Aorta (tissue), 5 donors: ENCODE results near the gene SCMH1. TPM values are rescaled to one million over a fixed set of nuclear protein-coding genes. Genes with fewer than 3 reads are reported as not detected.
"Not testable (repeated sequence)": the region's sequence is repeated elsewhere in the genome, so short reads cannot be mapped to it uniquely, and the experiment has no call there.

Experiments used
- ATAC-seq: fragments of 200-7000 bp; cut with Tn5 transposase; one replicate; pipeline ENCODE4 v1.9.1; 2022; ENCODE audit warnings: moderate library complexity; ENCODE audit not compliant: low FRiP score
- DNase-seq, 2 donors: peaks; one replicate each; pipeline ENCODE4 v3.0.0-alpha.2; 2020
- H3K27ac ChIP-seq, 2 donors: one replicate each; pipeline ENCODE4 v1.5.1; 2013; ENCODE audit warnings: low read length in 2 of 2, mild to moderate bottlenecking in 2 of 2, moderate library complexity in 2 of 2, control low read depth in 1 of 2, inconsistent platforms in 1 of 2, low read depth in 1 of 2
- H3K27me3 ChIP-seq, 2 donors: one replicate each; pipeline ENCODE4 v1.6.1; 2013; ENCODE audit warnings: control low read depth in 1 of 2, low read length in 1 of 2, mild to moderate bottlenecking in 1 of 2, moderate library complexity in 1 of 2; ENCODE audit not compliant: insufficient read depth in 2 of 2, control insufficient read depth in 1 of 2
- H3K36me3 ChIP-seq, 2 donors: one replicate each; pipeline ENCODE4 v1.6.1; 2013; ENCODE audit warnings: control low read depth in 1 of 2, low read length in 1 of 2, mild to moderate bottlenecking in 1 of 2; ENCODE audit not compliant: insufficient read depth in 2 of 2, control insufficient read depth in 1 of 2
- H3K4me1 ChIP-seq, 2 donors: one replicate each; pipeline ENCODE4 v1.6.1; 2013; ENCODE audit warnings: low read length in 2 of 2, control low read depth in 1 of 2, mild to moderate bottlenecking in 1 of 2, moderate library complexity in 1 of 2; ENCODE audit not compliant: insufficient read depth in 2 of 2, control insufficient read depth in 1 of 2
- H3K4me3 ChIP-seq, 2 donors: one replicate each; pipeline ENCODE4 v1.5.1; 2013; ENCODE audit warnings: low read length in 2 of 2, control low read depth in 1 of 2, mild to moderate bottlenecking in 1 of 2
- H3K9me3 ChIP-seq: one replicate; pipeline ENCODE4 v1.6.1; 2013; ENCODE audit warnings: mild to moderate bottlenecking, low read length; ENCODE audit not compliant: control insufficient read depth
- WGBS, 2 donors: extraction: QIAGEN DNeasy Blood & Tissue Kit; methylation state at CpG; one replicate each; pipeline ENCODE4 v1.1.7; 2013; 5-methylcytosine and 5-hydroxymethylcytosine counted together
- intact Hi-C, 2 donors: fragments of 100-400 bp; cut with DNase I; formaldehyde crosslinking; loops; one replicate each; pipeline versions ENCODE4 v1.14.2 to v1.15.0; 2022
- polyA plus RNA-seq, 2 donors: library from polyadenylated mRNA; stranded (reverse); fragments of 200-250 nt; gene quantifications; one replicate each; pipeline ENCODE4 v1.2.3, GENCODE V29; 2013
- total RNA-seq, 2 donors: library from RNA; stranded (reverse); fragmentation: NEBNext Ultra II Directional; extraction: Animal tissue kit (Norgen Biotek cat#: 25700); gene quantifications; one replicate each; pipeline ENCODE4 v1.2.1, GENCODE V29; 2021
- donor health status: healthy with polysubstance abuse.
- donor health status: Bipolar disorder and iron deficiency.
- donor health status: DM: no; HTN: no; CAD: no.
- donor health status: DM: no; HTN: no; CAD: no.
- donor health status: DM: yes; HTN: yes; CAD: no.

SCMH1 gene
- total and polyA plus RNA-seq, 4 donors: 36.2 to 60.7 (median 47.4) TPM

- no peaks in the 10 kb centered on the region for H3K36me3 ChIP-seq
- no peaks in the 10 kb centered on the region for H3K27me3 ChIP-seq
- H3K27ac ChIP-seq: no peak overlapping the region
- H3K4me3 ChIP-seq: no peak overlapping the region
- no peak for ATAC-seq
- DNase-seq: no peak
- no peaks in the 10 kb centered on the region for H3K9me3 ChIP-seq
- peaks cover 2% of the 10 kb centered on the region in 2 donors for H3K4me1 ChIP-seq
- intact Hi-C loops: no loop called here
These were observed 26.5 kb downstream of the SCMH1 start for GRCh38 chr1:41215623-41216022.

GRCh38 chr1:41213341-41213740 is 28.8 kb downstream of the SCMH1 start:
- H3K9me3 ChIP-seq: no peaks in the 10 kb centered on the region
- DNase-seq (no peak), ATAC-seq (no peak)
- 96 to 97% methylated on average over 1 of the region's 1 CpG for WGBS, 2 donors
- intact Hi-C loops: no loop called here
- H3K4me1 ChIP-seq: peaks cover 2% of the 10 kb centered on the region in 2 donors
- no peaks in the 10 kb centered on the region for H3K36me3 ChIP-seq
- no peak overlapping the region for H3K4me3 ChIP-seq
- H3K27ac ChIP-seq: no peak overlapping the region
- no peaks in the 10 kb centered on the region for H3K27me3 ChIP-seq

- H3K36me3 ChIP-seq, H3K27ac ChIP-seq, H3K4me1 ChIP-seq, intact Hi-C loops, H3K27me3 ChIP-seq, DNase-seq, ATAC-seq, H3K9me3 ChIP-seq, H3K4me3 ChIP-seq: not testable (repeated sequence)
- 92 to 97% methylated on average over 2 of the region's 2 CpGs for WGBS, 2 donors
These were observed 30.5 kb downstream of the SCMH1 start for GRCh38 chr1:41211608-41212007.

- WGBS, 2 donors: 92 to 96% methylated on average over 2 of the region's 2 CpGs
- ATAC-seq, DNase-seq, H3K27ac ChIP-seq, H3K27me3 ChIP-seq, H3K36me3 ChIP-seq, H3K4me1 ChIP-seq, H3K4me3 ChIP-seq, intact Hi-C loops, H3K9me3 ChIP-seq: not testable (repeated sequence)
These were observed 35.1 kb downstream of the SCMH1 start for GRCh38 chr1:41207053-41207452.

GRCh38 chr1:41200728-41201127 is 41.4 kb downstream of the SCMH1 start:
- H3K27me3 ChIP-seq: no peaks in the 10 kb centered on the region
- no peak overlapping the region for H3K27ac ChIP-seq
- H3K4me1 ChIP-seq: no peaks in the 10 kb centered on the region
- H3K4me3 ChIP-seq: no peak overlapping the region
- ATAC-seq: no peak
- no peak for DNase-seq
- no peaks in the 10 kb centered on the region for H3K36me3 ChIP-seq
- 85 to 87% methylated on average over 3 of the region's 3 CpGs for WGBS, 2 donors
- no peaks in the 10 kb centered on the region for H3K9me3 ChIP-seq
- intact Hi-C loops: no loop called here

- no peak for ATAC-seq
- Histone ChIP-seq H3K36me3 (no peaks in the 10 kb centered on the region), H3K9me3 (no peaks in the 10 kb centered on the region), H3K4me1 (no peaks in the 10 kb centered on the region), H3K4me3 (no peak overlapping the region), H3K27ac (no peak overlapping the region), H3K27me3 (no peaks in the 10 kb centered on the region)
- intact Hi-C loops: no loop called here
- no peak for DNase-seq
These were observed 42.7 kb downstream of the SCMH1 start for GRCh38 chr1:41199375-41199774.

GRCh38 chr1:41192456-41193178 is 49.5 kb downstream of the SCMH1 start:
- ATAC-seq: no peak
- no peak for DNase-seq
- Histone ChIP-seq H3K36me3 (no peaks in the 10 kb centered on the region), H3K27ac (no peak overlapping the region), H3K9me3 (no peaks in the 10 kb centered on the region), H3K4me1 (peaks cover 0 to 3% of the 10 kb centered on the region in 2 donors), H3K27me3 (no peaks in the 10 kb centered on the region), H3K4me3 (no peak overlapping the region)
- WGBS, 2 donors: 87 to 92% methylated on average over 1 of the region's 1 CpG
- intact Hi-C loops: no loop called here

GRCh38 chr1:41184446-41184845 is 57.7 kb downstream of the SCMH1 start:
- H3K27me3 ChIP-seq: no peaks in the 10 kb centered on the region
- peaks cover 0 to 3% of the 10 kb centered on the region in 2 donors for H3K4me1 ChIP-seq
- no peak for ATAC-seq
- no peaks in the 10 kb centered on the region for H3K9me3 ChIP-seq
- DNase-seq: no peak
- no peak overlapping the region for H3K4me3 ChIP-seq
- WGBS, 2 donors: 90 to 95% methylated on average over 1 of the region's 1 CpG
- no peaks in the 10 kb centered on the region for H3K36me3 ChIP-seq
- no peak overlapping the region for H3K27ac ChIP-seq
- intact Hi-C loops: no loop called here

GRCh38 chr1:41178230-41178629 is 63.9 kb downstream of the SCMH1 start:
- WGBS, 2 donors: 92% methylated on average over 2 to 3 of the region's 3 CpGs
- H3K4me1 ChIP-seq, H3K36me3 ChIP-seq, H3K27ac ChIP-seq, DNase-seq, H3K9me3 ChIP-seq, intact Hi-C loops, H3K4me3 ChIP-seq, H3K27me3 ChIP-seq, ATAC-seq: not testable (repeated sequence)
